GM12874 (cell line): ENCODE measurements around the gene CAPN9.

Experiments
- TF ChIP-seq, protein P1 (sequence below): IDR thresholded peaks from 2 replicates; pipeline ENCODE4 v1.5.1; 2011; ENCODE audit warnings: low read depth, mild to moderate bottlenecking, control low read depth, low read length, moderate library complexity; ENCODE audit not compliant: insufficient read depth

CAPN9 gene

DNA sequence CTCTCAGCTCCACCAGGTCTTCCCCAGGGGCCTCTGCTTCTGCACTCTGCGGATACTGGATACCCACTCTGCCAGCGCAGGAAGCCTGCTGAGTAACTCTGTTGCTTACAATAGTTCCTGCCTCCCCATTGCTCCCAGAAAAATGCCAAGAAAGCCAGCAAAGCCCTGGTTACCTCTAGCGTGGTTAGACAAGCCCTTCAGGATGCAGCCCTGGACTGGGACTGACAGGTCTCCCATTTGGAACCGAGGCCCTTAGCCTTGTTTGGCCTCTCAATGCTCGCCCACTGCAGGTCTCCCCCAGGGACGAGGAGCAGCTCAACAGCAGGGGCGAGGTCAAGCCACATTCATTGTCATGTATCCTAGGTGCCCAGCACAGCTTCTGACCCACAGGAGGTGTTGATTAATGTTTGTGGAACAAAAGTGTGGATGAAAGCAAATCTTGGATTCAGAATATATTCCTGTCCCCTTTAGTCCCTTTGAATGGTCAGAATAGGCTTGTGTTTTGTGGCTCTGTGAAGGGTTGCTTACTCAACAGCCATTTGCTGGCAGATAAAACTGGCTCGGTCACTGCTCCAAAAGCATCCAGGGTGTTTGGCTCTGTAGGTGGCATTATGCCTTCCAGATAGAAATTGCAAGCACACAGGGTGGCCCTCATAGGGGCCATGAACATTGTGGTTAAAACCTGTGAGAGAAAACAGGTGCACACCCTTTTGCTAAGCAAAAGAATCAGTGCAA, 62.2 kb downstream of the CAPN9 start:
- TF ChIP-seq, protein P1, sequence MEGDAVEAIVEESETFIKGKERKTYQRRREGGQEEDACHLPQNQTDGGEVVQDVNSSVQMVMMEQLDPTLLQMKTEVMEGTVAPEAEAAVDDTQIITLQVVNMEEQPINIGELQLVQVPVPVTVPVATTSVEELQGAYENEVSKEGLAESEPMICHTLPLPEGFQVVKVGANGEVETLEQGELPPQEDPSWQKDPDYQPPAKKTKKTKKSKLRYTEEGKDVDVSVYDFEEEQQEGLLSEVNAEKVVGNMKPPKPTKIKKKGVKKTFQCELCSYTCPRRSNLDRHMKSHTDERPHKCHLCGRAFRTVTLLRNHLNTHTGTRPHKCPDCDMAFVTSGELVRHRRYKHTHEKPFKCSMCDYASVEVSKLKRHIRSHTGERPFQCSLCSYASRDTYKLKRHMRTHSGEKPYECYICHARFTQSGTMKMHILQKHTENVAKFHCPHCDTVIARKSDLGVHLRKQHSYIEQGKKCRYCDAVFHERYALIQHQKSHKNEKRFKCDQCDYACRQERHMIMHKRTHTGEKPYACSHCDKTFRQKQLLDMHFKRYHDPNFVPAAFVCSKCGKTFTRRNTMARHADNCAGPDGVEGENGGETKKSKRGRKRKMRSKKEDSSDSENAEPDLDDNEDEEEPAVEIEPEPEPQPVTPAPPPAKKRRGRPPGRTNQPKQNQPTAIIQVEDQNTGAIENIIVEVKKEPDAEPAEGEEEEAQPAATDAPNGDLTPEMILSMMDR, result no peak

GRCh38 chr1:230812568-230812967, 65.4 kb downstream of the CAPN9 start:
- TF ChIP-seq, protein P1, result no peak

DNA sequence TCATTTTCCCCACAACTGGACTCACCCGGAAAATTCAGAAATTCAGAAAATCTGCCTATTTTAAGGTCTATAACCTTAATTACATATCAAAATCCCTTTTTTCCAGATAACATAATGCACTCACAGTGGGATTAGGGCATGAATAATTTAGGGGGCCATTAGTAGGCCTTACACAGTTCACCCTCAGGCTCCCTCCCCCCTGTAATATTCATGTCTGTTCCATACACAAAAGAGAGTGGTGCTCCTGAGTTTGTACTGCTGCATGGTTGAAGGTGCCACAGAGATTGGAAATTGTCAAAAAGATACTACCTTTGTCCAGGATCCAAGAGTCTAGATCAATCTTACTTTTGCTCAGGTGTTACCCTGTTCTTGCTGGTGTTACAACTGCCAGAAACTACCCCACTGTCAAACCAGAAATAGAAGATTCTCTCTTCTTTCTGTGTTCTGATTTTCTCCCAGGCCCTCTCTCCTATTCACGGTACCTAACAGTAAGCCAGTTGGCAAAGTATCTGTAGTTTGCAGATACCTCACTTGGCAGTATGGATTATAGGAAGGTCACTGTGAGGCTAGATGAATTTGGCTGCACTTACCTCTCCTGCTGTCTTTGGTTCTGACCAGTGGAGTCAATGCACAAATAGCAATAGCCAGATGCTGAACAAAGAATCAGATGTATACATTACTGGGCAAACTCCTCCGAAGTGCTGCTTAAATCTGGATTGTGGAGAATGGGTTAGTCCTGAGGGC, 67.9 kb downstream of the CAPN9 start:
- TF ChIP-seq, protein P1, result no peak

DNA sequence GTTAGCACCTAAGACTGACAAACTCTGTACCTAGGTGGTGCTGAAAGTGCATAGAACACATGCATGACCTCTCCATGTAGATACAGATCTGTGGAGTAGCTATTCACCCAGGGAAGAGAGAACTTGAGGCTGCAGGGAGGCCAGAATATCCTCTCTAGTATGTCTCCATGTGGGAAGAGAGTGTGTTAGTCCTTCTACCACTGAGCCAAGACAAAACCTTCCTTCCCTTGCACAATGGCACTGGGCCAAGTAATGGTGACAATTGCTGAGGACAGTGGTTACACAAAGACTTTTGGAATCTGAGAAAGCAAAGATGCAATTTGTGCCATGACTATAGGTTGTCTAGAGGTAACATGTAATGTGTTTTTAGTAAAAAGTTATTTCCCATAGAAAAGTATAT, 68.8 kb downstream of the CAPN9 start:
- TF ChIP-seq, protein P1, result no peak

DNA sequence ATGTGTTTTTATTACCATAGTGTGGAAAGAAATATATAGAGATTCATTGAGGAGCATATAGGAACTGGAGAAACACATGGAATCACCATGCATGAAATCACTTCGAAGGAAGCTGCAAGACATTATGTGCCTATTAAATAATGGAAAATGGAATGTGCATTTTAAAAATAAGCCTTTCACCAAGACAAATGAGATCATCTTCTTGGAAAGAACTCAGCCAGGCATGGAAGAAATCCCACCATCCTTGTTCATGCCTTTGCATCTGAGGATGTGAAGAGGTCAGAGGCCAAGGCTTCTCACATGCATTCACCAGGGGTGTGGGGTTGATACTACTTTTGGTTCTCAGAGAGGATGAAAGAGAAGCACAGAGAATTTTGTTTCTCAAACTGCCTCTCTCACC, 71.2 kb downstream of the CAPN9 start:
- TF ChIP-seq, protein P1, result no peak

DNA sequence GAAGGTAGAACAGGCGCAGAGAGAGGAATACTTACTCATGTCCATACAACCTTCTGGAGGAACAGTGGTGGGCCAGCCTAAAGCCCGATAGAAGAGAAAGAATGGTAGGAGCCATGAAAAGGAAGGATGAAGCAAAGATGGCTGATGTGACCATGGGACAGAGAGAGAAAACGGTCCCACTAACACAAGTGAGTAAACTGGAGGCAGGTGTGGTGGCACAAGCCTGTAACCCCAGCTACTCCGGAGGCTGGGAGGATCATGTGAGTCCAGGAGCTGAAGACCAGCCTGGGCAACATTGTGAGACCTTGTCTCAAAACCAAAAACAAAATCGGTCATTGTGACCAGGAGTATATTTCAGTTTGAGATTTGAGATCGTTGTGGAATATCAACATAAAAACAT, 71.7 kb downstream of the CAPN9 start:
- TF ChIP-seq, protein P1, result no peak

DNA sequence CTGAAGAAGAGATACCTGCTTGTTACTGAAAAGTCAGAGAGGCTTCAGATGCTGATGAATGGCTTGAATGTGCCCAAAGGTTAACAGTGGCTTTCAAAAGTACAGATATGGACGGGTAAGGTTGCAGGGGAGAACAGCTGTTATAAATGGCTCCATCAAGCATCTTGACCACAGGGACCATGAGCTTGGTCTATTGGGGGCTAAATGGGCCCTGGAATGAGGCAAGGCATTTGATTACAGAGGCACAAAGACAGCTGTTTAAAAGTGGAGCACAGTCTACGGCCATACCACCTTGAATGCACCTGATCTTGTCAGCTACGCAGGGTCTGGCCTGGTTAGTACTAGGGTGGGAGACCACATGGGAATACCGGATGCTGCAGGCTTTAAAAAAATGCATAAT, 72.8 kb downstream of the CAPN9 start:
- TF ChIP-seq, protein P1, result no peak
